Smooth muscle cell (in vitro differentiated cells): ENCODE measurements around the gene PAF1. TPM values are rescaled to one million over a fixed set of nuclear protein-coding genes. Genes with fewer than 3 reads are reported as not detected.

Source experiments
- DNase-seq: peaks from one replicate; lab custom pipeline; 2025; ENCODE audit not compliant: unreplicated experiment; lab: John Stamatoyannopoulos, UW
- H2AFZ ChIP-seq: fragments of 200-600 bp; sonication (generic); 2 replicates; pipeline ENCODE4 v1.6.0; 2016; ENCODE audit warnings: antibody characterized with exemption, low read depth, mild to moderate bottlenecking
- H3F3A ChIP-seq: fragments of 200-600 bp; sonication (generic); 2 replicates; pipeline ENCODE4 v1.6.0; 2017; ENCODE audit warnings: antibody characterized with exemption, low read depth
- H3K27ac ChIP-seq: fragments of 200-600 bp; sonication (generic); 2 replicates; pipeline ENCODE4 v1.5.1; 2016; ENCODE audit warnings: low read depth, mild to moderate bottlenecking
- H3K27me3 ChIP-seq: fragments of 200-600 bp; sonication (generic); 2 replicates; pipeline ENCODE4 v1.6.1; 2016; ENCODE audit warnings: low read depth, mild to moderate bottlenecking
- H3K36me3 ChIP-seq: fragments of 200-600 bp; sonication (generic); 2 replicates; pipeline ENCODE4 v1.5.1; 2016; ENCODE audit warnings: low read depth
- H3K4me1 ChIP-seq: fragments of 200-600 bp; sonication (generic); 2 replicates; pipeline ENCODE4 v1.5.1; 2016; ENCODE audit warnings: low read depth
- H3K4me2 ChIP-seq: fragments of 200-600 bp; sonication (generic); 2 replicates; pipeline ENCODE4 v1.6.0; 2016; ENCODE audit warnings: mild to moderate bottlenecking
- H3K4me3 ChIP-seq: fragments of 200-600 bp; sonication (generic); 2 replicates; pipeline ENCODE4 v1.5.1; 2016; ENCODE audit warnings: mild to moderate bottlenecking
- H3K79me2 ChIP-seq: fragments of 200-600 bp; sonication (generic); 2 replicates; pipeline ENCODE4 v1.6.0; 2016; ENCODE audit warnings: low read depth, mild to moderate bottlenecking
- H3K9ac ChIP-seq: fragments of 200-600 bp; sonication (generic); 2 replicates; pipeline ENCODE4 v1.6.0; 2016; ENCODE audit warnings: low read depth
- H3K9me3 ChIP-seq: fragments of 200-600 bp; sonication (generic); replicated peaks from 2 replicates; pipeline ENCODE4 v1.5.1; 2016; ENCODE audit warnings: low read depth
- H4K20me1 ChIP-seq: fragments of 200-600 bp; sonication (generic); 2 replicates; pipeline ENCODE4 v1.6.0; 2016; ENCODE audit warnings: low read depth
- CTCF ChIP-seq: fragments of 200-600 bp; sonication (generic); IDR thresholded peaks from 2 replicates; pipeline ENCODE4 v1.5.1; 2017; ENCODE audit warnings: borderline replicate concordance, mild to moderate bottlenecking, antibody characterized with exemption; ENCODE audit not compliant: insufficient read depth, poor library complexity, severe bottlenecking
- WGBS: methylation state at CpG from one replicate; pipeline ENCODE4 v1.1.7; 2016; ENCODE audit warnings: low lambda C conversion rate; 5-methylcytosine and 5-hydroxymethylcytosine counted together
- polyA plus RNA-seq: library from polyadenylated mRNA; unstranded; fragments of >200 nt; fragmentation: Nextera tagmentation; extraction: Ambion mirVana; gene quantifications from 2 replicates; pipeline ENCODE4 v1.2.1, GENCODE V29; 2016
- total RNA-seq: library from RNA; depleted of rRNA; stranded (reverse); fragments of >200 nt; gene quantifications from 2 replicates; pipeline ENCODE4 v1.2.3, GENCODE V29; 2014

Gene PAF1
- total and polyA plus RNA-seq, 2 experiments from 2014 or later: 27.8 to 42.7 TPM

GRCh38 chr19:39362682-39363657 lies 27.9 kb downstream of the PAF1 start:
- Histone ChIP-seq H3F3A (no peaks in the 10 kb centered on the region), H3K79me2 (no peaks in the 10 kb centered on the region), H3K9ac (no peak overlapping the region), H2AFZ (no peak overlapping the region), H3K4me3 (no peak overlapping the region), H3K4me2 (no peak overlapping the region), H3K4me1 (no peaks in the 10 kb centered on the region), H4K20me1 (peaks cover 34% of the 10 kb centered on the region), H3K36me3 (peaks cover 6% of the 10 kb centered on the region), H3K27ac (no peak overlapping the region), H3K9me3 (no peaks in the 10 kb centered on the region), H3K27me3 (no peaks in the 10 kb centered on the region)
- WGBS: 93% methylated on average over 6 of the region's 6 CpGs
- no peak for TF ChIP-seq CTCF
- no peak for DNase-seq

- no peak overlapping the region for H3K9ac ChIP-seq
- TF ChIP-seq CTCF: no peak
- H3F3A ChIP-seq: no peaks in the 10 kb centered on the region
- peaks cover 36% of the 10 kb centered on the region for H4K20me1 ChIP-seq
- H3K4me3 ChIP-seq: no peak overlapping the region
- no peak overlapping the region for H3K4me2 ChIP-seq
- peaks cover 11% of the 10 kb centered on the region for H3K36me3 ChIP-seq
- no peak overlapping the region for H3K27ac ChIP-seq
- DNase-seq: no peak
- H2AFZ ChIP-seq: no peak overlapping the region
- H3K27me3 ChIP-seq: no peaks in the 10 kb centered on the region
- H3K9me3 ChIP-seq: no peaks in the 10 kb centered on the region
- H3K4me1 ChIP-seq: no peaks in the 10 kb centered on the region
- 96% methylated on average over 1 of the region's 1 CpG for WGBS
- H3K79me2 ChIP-seq: no peaks in the 10 kb centered on the region
Measured at GRCh38 chr19:39360599-39360998, 30.3 kb downstream of the PAF1 start.

DNA sequence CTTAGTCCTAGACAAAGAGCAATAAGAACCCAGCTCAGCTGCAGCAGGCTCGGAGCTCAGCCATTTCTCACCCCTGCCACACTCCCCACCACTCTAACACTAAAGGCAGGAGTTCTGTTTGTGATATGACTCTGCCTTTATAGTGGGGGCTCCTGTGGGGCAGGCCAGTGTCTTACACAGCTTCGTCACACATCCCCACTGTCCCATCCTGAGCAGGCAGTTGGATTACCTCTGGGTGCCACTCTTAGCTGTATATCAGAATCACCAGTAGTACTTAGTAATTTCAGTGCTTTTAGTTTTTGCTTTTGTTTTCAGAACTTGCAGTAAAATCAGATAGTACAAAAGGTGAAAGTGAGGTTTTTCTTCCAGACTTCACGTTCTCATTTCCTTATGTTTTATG lies 31.9 kb downstream of the PAF1 start:
- no peak overlapping the region for H3K4me3 ChIP-seq
- peaks cover 40% of the 10 kb centered on the region for H4K20me1 ChIP-seq
- peaks cover 11% of the 10 kb centered on the region for H3K36me3 ChIP-seq
- H3K9ac ChIP-seq: no peak overlapping the region
- H3F3A ChIP-seq: no peaks in the 10 kb centered on the region
- no peak for DNase-seq
- WGBS: 99% methylated on average over 3 of the region's 3 CpGs
- no peak overlapping the region for H3K4me2 ChIP-seq
- no peaks in the 10 kb centered on the region for H3K27me3 ChIP-seq
- H3K4me1 ChIP-seq: no peaks in the 10 kb centered on the region
- H2AFZ ChIP-seq: no peak overlapping the region
- H3K9me3 ChIP-seq: no peaks in the 10 kb centered on the region
- no peak overlapping the region for H3K27ac ChIP-seq
- no peaks in the 10 kb centered on the region for H3K79me2 ChIP-seq
- no peak for TF ChIP-seq CTCF
